22Rv1 (cell line): Measurements from ENCODE around the gene RAB1A.

Source experiments
- ZFX ChIP-seq: fragments of 450-650 bp; IDR thresholded peaks from 2 replicates; pipeline ENCODE4 v1.6.1; 2017; ENCODE audit warnings: antibody characterized with exemption, borderline replicate concordance
- TF ChIP-seq, protein P1 (sequence below): fragments of 450-650 bp; IDR thresholded peaks from 2 replicates; pipeline ENCODE4 v1.5.1; 2017; ENCODE audit warnings: mild to moderate bottlenecking

DNA sequence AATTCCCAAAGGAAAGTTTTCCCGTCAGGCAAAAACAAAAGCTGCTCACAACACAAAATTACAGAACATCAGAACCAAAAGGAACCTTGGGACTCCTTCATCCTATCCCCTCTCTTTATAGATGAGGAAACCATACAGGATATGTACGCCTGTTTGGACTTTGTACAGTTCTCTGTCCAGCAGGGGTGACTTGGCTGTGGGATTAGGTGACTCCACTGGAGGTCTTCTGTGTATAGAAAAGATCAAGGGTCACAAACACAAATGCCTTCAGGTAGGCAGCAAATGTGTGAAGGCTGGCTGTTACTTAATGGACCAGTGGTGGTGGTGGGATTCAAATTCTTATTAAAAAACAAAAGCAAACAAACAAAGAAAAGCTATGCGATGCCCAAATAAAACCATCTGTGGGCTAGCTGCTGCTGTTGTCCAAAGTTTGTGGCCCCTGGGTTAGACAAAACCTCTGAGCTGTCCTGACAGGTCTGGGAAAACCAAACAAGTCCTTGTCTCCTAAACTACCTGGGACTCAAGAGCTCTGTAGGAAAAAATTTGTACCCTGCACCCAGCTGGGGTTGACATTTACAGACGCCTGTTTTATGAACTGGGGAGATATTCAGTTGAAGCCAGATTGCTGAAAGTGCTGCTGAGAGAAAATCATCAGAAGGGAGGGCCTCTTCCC lies 75.0 kb downstream of the RAB1A start:
- TF ChIP-seq, protein P1, sequence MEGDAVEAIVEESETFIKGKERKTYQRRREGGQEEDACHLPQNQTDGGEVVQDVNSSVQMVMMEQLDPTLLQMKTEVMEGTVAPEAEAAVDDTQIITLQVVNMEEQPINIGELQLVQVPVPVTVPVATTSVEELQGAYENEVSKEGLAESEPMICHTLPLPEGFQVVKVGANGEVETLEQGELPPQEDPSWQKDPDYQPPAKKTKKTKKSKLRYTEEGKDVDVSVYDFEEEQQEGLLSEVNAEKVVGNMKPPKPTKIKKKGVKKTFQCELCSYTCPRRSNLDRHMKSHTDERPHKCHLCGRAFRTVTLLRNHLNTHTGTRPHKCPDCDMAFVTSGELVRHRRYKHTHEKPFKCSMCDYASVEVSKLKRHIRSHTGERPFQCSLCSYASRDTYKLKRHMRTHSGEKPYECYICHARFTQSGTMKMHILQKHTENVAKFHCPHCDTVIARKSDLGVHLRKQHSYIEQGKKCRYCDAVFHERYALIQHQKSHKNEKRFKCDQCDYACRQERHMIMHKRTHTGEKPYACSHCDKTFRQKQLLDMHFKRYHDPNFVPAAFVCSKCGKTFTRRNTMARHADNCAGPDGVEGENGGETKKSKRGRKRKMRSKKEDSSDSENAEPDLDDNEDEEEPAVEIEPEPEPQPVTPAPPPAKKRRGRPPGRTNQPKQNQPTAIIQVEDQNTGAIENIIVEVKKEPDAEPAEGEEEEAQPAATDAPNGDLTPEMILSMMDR, result no peak
- no peak for TF ChIP-seq ZFX
